HT-29 (cell line): ENCODE measurements around the gene ST3GAL4. TPM values are rescaled to one million over a fixed set of nuclear protein-coding genes. Genes with fewer than 3 reads are reported as not detected.
"Not testable (repeated sequence)": the region's sequence is repeated elsewhere in the genome, so short reads cannot be mapped to it uniquely, and the experiment has no call there.

ENCODE experiments used
- DNase-seq: peaks from one replicate; pipeline ENCODE4 v3.0.0-alpha.2; 2015; ENCODE audit warnings: low spot score
- total RNA-seq: library from RNA; depleted of rRNA; stranded (reverse); fragments of >200 nt; shearing (Covaris generic); gene quantifications from 2 replicates; pipeline ENCODE4 v1.2.3, GENCODE V29; 2014

Gene ST3GAL4
- total RNA-seq, 1 experiment from 2014 or later: 158 TPM

GRCh38 chr11:126384449-126385070 is 29.1 kb downstream of the ST3GAL4 start:
- peak; percentile 69 for DNase-seq

GRCh38 chr11:126385991-126386728 is 30.7 kb downstream of the ST3GAL4 start:
- DNase-seq: no peak

- DNase-seq: peak; percentile 77
Measured at GRCh38 chr11:126386729-126387071, 31.2 kb downstream of the ST3GAL4 start.

GRCh38 chr11:126387857-126388256 is 32.4 kb downstream of the ST3GAL4 start:
- DNase-seq: peak; percentile 44

GRCh38 chr11:126390272-126390867 is 34.9 kb downstream of the ST3GAL4 start:
- no peak for DNase-seq

GRCh38 chr11:126391286-126391954 is 35.9 kb downstream of the ST3GAL4 start:
- DNase-seq: no peak

- DNase-seq: no peak
Measured at GRCh38 chr11:126391970-126392632, 36.6 kb downstream of the ST3GAL4 start.

- DNase-seq: no peak
Measured at GRCh38 chr11:126392633-126393013, 37.1 kb downstream of the ST3GAL4 start.

- no peak for DNase-seq
Measured at GRCh38 chr11:126393143-126393542, 37.7 kb downstream of the ST3GAL4 start.

GRCh38 chr11:126394036-126394435 is 38.5 kb downstream of the ST3GAL4 start:
- DNase-seq: no peak

GRCh38 chr11:126394634-126395072 is 39.2 kb downstream of the ST3GAL4 start:
- not testable (repeated sequence) for DNase-seq

GRCh38 chr11:126395784-126396183 is 40.3 kb downstream of the ST3GAL4 start:
- DNase-seq: not testable (repeated sequence)

- not testable (repeated sequence) for DNase-seq
Measured at GRCh38 chr11:126396266-126396665, 40.8 kb downstream of the ST3GAL4 start.

- DNase-seq: no peak
Measured at GRCh38 chr11:126396965-126397364, 41.5 kb downstream of the ST3GAL4 start.

- DNase-seq: no peak
Measured at GRCh38 chr11:126398296-126398695, 42.8 kb downstream of the ST3GAL4 start.

- DNase-seq: no peak
Measured at GRCh38 chr11:126398721-126399120, 43.2 kb downstream of the ST3GAL4 start.

- no peak for DNase-seq
Measured at GRCh38 chr11:126400019-126400418, 44.5 kb downstream of the ST3GAL4 start.

- DNase-seq: no peak
Measured at GRCh38 chr11:126400479-126400878, 45.0 kb downstream of the ST3GAL4 start.

GRCh38 chr11:126403022-126403581 is 47.6 kb downstream of the ST3GAL4 start:
- peak; percentile 94 for DNase-seq

- peak; percentile 77 for DNase-seq
Measured at GRCh38 chr11:126403658-126404057, 48.2 kb downstream of the ST3GAL4 start.

- no peak for DNase-seq
Measured at GRCh38 chr11:126404367-126404766, 48.9 kb downstream of the ST3GAL4 start.
